CD4-positive, alpha-beta T cell treated with Interleukin-6 at 100 ng/mL for 8 hours (primary cell): ENCODE results near the gene WIZ.
A peak's percentile ranks its signal among the peaks of the same experiment; 100 is the strongest.

Experiments
- DNase-seq: peaks from one replicate; pipeline ENCODE4 v3.0.0-alpha.2; 2020; ENCODE audit warnings: mixed read lengths, low spot score

The WIZ gene

GRCh38 chr19:15445227-15445605 lies 4.5 kb downstream of the WIZ start:
- DNase-seq: no peak

GRCh38 chr19:15444505-15445226 lies 5.1 kb downstream of the WIZ start:
- no peak for DNase-seq

- no peak for DNase-seq
These were observed 5.9 kb downstream of the WIZ start for GRCh38 chr19:15443838-15444237.

GRCh38 chr19:15443325-15443724 lies 6.4 kb downstream of the WIZ start:
- no peak for DNase-seq

- no peak for DNase-seq
These were observed 7.4 kb downstream of the WIZ start for GRCh38 chr19:15442142-15442920.

GRCh38 chr19:15441317-15441716 lies 8.4 kb downstream of the WIZ start:
- no peak for DNase-seq

GRCh38 chr19:15439821-15440641 lies 9.7 kb downstream of the WIZ start:
- DNase-seq: no peak

- no peak for DNase-seq
These were observed 10.5 kb downstream of the WIZ start for GRCh38 chr19:15439078-15439799.

- no peak for DNase-seq
These were observed 11.2 kb downstream of the WIZ start for GRCh38 chr19:15438577-15438976.

GRCh38 chr19:15438124-15438496 lies 11.6 kb downstream of the WIZ start:
- DNase-seq: no peak

GRCh38 chr19:15437355-15438123 lies 12.2 kb downstream of the WIZ start:
- DNase-seq: no peak

- no peak for DNase-seq
These were observed 13.0 kb downstream of the WIZ start for GRCh38 chr19:15436826-15437110.

GRCh38 chr19:15436012-15436825 lies 13.5 kb downstream of the WIZ start:
- DNase-seq: no peak

- no peak for DNase-seq
These were observed 16.2 kb downstream of the WIZ start for GRCh38 chr19:15433519-15434069.

- peak; percentile 88 for DNase-seq
These were observed 16.9 kb downstream of the WIZ start for GRCh38 chr19:15432629-15433518.

GRCh38 chr19:15432018-15432494 lies 17.7 kb downstream of the WIZ start:
- DNase-seq: no peak

- DNase-seq: no peak
These were observed 18.2 kb downstream of the WIZ start for GRCh38 chr19:15431396-15432017.

GRCh38 chr19:15430526-15431120 lies 19.1 kb downstream of the WIZ start:
- DNase-seq: no peak
